A549 treated with DMSO at 1 μM for 4 hours (cell line): ENCODE data around the gene TBC1D22B. TPM values are rescaled to one million over a fixed set of nuclear protein-coding genes. Genes with fewer than 3 reads are reported as not detected.

Experiments used
- total RNA-seq: library from RNA; stranded (reverse); fragments of 200-300 nt; extraction: Qiagen RNA extraction; gene quantifications from 5 replicates; pipeline ENCODE4 v1.2.3, GENCODE V29; 2022; ENCODE audit warnings: low read depth

The TBC1D22B gene, protein sequence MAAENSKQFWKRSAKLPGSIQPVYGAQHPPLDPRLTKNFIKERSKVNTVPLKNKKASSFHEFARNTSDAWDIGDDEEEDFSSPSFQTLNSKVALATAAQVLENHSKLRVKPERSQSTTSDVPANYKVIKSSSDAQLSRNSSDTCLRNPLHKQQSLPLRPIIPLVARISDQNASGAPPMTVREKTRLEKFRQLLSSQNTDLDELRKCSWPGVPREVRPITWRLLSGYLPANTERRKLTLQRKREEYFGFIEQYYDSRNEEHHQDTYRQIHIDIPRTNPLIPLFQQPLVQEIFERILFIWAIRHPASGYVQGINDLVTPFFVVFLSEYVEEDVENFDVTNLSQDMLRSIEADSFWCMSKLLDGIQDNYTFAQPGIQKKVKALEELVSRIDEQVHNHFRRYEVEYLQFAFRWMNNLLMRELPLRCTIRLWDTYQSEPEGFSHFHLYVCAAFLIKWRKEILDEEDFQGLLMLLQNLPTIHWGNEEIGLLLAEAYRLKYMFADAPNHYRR
- 6.0 to 7.2 TPM (median 6.2 TPM) in 5 replicates for total RNA-seq

GRCh38 chr6:37257634-37258404 lies at the start of gene TBC1D22B, which contains the start of gene TMEM217:
TBC1D22B (plus strand) TSS chr6:37257772; CDS start chr6:37257918, 146 bp downstream.
TMEM217 (minus strand) TSS chr6:37258144; CDS start chr6:37219030, 39,114 bp downstream.

DNA sequence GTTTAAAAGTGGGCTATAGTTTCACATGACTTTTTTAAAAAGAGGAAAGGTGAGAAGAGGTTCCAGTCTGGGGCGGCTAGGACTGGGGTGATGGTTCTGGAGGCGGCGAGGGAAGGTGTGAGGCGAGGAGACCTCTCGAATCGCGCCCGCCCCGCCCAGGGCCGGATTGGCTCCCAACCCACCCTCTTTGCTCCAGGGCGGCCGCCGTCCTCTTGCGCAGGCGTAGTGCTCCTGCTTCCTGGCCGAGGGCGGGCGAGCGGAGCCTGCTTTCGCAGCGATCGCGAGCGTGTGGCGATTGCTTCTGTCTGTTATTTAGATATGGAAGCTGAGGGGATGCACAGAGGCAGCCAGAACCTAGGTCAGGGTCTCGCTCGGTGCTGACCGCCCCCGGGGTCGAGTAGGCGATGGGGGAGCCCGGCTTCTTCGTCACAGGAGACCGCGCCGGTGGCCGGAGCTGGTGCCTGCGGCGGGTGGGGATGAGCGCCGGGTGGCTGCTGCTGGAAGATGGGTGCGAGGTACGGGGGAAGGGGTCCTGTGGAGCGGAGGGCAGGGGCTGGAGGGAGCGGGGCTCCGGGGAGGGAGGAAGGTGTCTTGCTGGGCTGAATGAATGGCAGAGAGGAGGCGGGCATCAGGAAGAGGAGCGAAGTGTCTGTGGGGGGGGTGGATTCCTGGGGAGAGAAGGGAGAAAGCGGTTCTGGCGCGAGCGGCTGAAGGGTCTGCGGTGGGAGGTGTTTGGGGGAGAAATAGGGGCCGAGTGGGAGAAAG lies 96.4 kb downstream of the TBC1D22B start, which contains the start of gene RNF8:
Gene RNF8, plus strand, starts transcription at position 223 of the 765 bp plus-strand sequence. Its CDS starts 182 bp downstream, at position 405.

Other genes starting within 250 kb of the TBC1D22B start
- 13.8 to 23.7 TPM (median 22.9 TPM) in 5 replicates for gene PIM1, start 87.6 kb upstream of the TBC1D22B start, total RNA-seq
- gene TMEM217, start 372 bp downstream of the TBC1D22B start, total RNA-seq, result 0.66 to 1.0 TPM (median 0.85 TPM) in 5 replicates
- gene RNF8, start 96.2 kb downstream of the TBC1D22B start, total RNA-seq, result 21.0 to 25.9 TPM (median 24.7 TPM) in 5 replicates
- 15.7 to 18.1 TPM (median 17.4 TPM) in 5 replicates for gene CMTR1, start 175.4 kb downstream of the TBC1D22B start, total RNA-seq
- 41.6 to 54.8 TPM (median 44.1 TPM) in 5 replicates for gene CCDC167, start 242.1 kb downstream of the TBC1D22B start, total RNA-seq